ENCODE results near the gene SPATA1. TPM values are rescaled to one million over a fixed set of nuclear protein-coding genes. Genes with fewer than 3 reads are reported as not detected.
A peak's percentile ranks its signal among the peaks of the same experiment; 100 is the strongest.

The SPATA1 gene
- total RNA-seq, 4 donors from 2014 or later = 0.14 to 1.6 TPM; not detected in 2

DNA sequence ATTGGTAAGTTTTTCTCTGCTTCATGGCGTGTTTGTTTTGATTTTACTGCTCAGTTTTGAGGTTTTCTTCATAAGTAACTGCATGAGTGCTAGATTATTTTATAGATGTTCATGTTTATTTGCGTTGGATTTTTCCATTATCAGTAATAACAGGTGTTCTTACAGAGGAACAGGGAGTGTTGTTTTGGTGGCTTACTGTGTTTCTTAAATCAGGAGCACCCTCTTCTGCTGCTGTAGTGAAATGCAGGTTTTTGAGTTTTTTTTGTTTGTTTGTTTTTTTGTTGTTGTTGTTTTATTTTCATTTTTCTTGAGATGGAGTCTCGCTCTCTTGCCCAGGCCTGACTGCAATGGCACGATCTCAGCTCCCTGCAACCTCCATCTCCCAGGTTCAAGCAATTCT lies 35.5 kb downstream of the SPATA1 start:
- H3K4me1 ChIP-seq = peaks cover 0 to 9% (median 5%) of the 10 kb centered on the region in 4 donors
- in situ Hi-C loops (cut with MboI; ENCODE audit: low pct_ligation_motif_present in 1 of 4, low pct_unique_long_range_greater_than_20kb in 1 of 4, low sequenced_read_pairs in 3 of 4) = no loop called here
- no peaks in the 10 kb centered on the region for H3K27me3 ChIP-seq
- no peak overlapping the region for H3K27ac ChIP-seq
- TF ChIP-seq EP300 (IDR thresholded peaks at IDR 0.05; ENCODE audit: low read depth) = no peak
- TF ChIP-seq, protein P1, sequence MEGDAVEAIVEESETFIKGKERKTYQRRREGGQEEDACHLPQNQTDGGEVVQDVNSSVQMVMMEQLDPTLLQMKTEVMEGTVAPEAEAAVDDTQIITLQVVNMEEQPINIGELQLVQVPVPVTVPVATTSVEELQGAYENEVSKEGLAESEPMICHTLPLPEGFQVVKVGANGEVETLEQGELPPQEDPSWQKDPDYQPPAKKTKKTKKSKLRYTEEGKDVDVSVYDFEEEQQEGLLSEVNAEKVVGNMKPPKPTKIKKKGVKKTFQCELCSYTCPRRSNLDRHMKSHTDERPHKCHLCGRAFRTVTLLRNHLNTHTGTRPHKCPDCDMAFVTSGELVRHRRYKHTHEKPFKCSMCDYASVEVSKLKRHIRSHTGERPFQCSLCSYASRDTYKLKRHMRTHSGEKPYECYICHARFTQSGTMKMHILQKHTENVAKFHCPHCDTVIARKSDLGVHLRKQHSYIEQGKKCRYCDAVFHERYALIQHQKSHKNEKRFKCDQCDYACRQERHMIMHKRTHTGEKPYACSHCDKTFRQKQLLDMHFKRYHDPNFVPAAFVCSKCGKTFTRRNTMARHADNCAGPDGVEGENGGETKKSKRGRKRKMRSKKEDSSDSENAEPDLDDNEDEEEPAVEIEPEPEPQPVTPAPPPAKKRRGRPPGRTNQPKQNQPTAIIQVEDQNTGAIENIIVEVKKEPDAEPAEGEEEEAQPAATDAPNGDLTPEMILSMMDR (IDR thresholded peaks at IDR 0.05) = peak in 3 of 5 experiments; percentile 6 to 20 (median 10)
- H3K36me3 ChIP-seq = no peaks in the 10 kb centered on the region
- DNase-seq = no peak
- no peak overlapping the region for H3K4me3 ChIP-seq
- WGBS, 2 donors (ENCODE audit: low coverage in 1 of 2) = 88 to 92% methylated on average over 4 of the region's 4 CpGs
- no peaks in the 10 kb centered on the region for H3K9me3 ChIP-seq
- intact Hi-C loops (cut with DNase I; ENCODE audit: low total_unique reads) = no loop called here

DNA sequence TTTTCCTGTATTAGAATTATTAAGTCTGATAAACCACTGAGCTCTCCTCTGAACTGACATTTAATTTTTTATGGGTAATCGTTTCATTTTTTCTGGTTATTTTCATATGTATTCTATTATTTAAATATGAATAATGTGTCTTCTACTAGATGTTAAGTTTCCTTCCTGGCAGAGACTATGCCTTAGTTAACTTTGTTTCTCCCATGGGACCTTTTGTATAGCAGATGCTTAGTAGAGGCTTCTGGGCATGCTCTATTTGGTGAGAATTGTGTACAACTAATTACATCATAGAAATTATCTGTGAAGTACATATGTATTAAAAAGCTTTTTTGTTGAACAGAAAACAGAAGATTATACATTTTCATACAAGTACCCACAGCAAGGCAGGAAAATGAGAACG lies 44.6 kb downstream of the SPATA1 start:
- TF ChIP-seq POLR2AphosphoS5 (IDR thresholded peaks at IDR 0.05) = no peak
- TF ChIP-seq, protein P1 (IDR thresholded peaks at IDR 0.05) = no peak
- TF ChIP-seq EP300 (IDR thresholded peaks at IDR 0.05; ENCODE audit: low read depth) = no peak
- no peak for TF ChIP-seq POLR2A (IDR thresholded peaks at IDR 0.05)
- Histone ChIP-seq H3K4me1 (no peaks in the 10 kb centered on the region), H3K9me3 (no peaks in the 10 kb centered on the region), H3K36me3 (peaks cover 0 to 9% (median 0%) of the 10 kb centered on the region in 4 donors), H3K4me3 (no peak overlapping the region), H3K27ac (no peak overlapping the region), H3K27me3 (no peaks in the 10 kb centered on the region)
- intact Hi-C loops (cut with DNase I; ENCODE audit: low total_unique reads) (no loop called here), in situ Hi-C loops (cut with MboI; ENCODE audit: low pct_ligation_motif_present in 1 of 4, low pct_unique_long_range_greater_than_20kb in 1 of 4, low sequenced_read_pairs in 3 of 4) (no loop called here)
- DNase-seq = no peak
- WGBS, 2 donors (ENCODE audit: low coverage in 1 of 2) = 84 to 87% methylated on average over 2 of the region's 2 CpGs

DNA sequence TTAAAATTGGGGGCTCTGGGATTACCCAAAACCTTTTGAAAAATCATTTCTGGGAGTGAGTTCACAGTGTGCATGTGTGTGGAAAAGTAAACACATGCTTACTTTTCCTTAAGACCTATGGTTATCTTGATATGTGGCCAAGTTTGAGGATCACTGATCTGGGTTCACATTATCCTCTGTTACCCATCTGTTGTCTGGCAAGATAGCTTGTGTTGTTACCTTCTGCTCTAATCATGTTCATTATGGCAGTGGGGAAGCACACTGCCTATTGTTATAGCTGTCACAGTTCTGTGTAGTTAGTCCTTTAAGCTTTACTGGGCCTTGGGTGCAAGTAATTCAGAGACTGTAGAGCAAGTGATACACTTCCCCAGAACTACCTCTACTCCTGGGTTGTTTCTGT lies 63.0 kb downstream of the SPATA1 start:
- intact Hi-C loops (cut with DNase I; ENCODE audit: low total_unique reads) = loop anchor here (5.0 kb wide), 1 partner anchor 347 kb away; no protein-coding TSS in a partner anchor
- no peak for DNase-seq
- peaks cover 4 to 19% (median 12%) of the 10 kb centered on the region in 4 donors for H3K4me1 ChIP-seq
- H3K4me3 ChIP-seq = no peak overlapping the region
- no peak overlapping the region for H3K27ac ChIP-seq
- no peaks in the 10 kb centered on the region for H3K36me3 ChIP-seq
- no peaks in the 10 kb centered on the region for H3K27me3 ChIP-seq
- in situ Hi-C loops (cut with MboI; ENCODE audit: low pct_ligation_motif_present in 1 of 4, low pct_unique_long_range_greater_than_20kb in 1 of 4, low sequenced_read_pairs in 3 of 4) = loop anchor here in 1 of 4 donors (10.0 kb wide), 1 partner anchor 54 kb away; no protein-coding TSS in a partner anchor
- H3K9me3 ChIP-seq = no peaks in the 10 kb centered on the region
- TF ChIP-seq POLR2AphosphoS5 (IDR thresholded peaks at IDR 0.05) (no peak), POLR2A (IDR thresholded peaks at IDR 0.05) (no peak), EP300 (IDR thresholded peaks at IDR 0.05; ENCODE audit: low read depth) (no peak)
- TF ChIP-seq, protein P1 (IDR thresholded peaks at IDR 0.05) = no peak

DNA sequence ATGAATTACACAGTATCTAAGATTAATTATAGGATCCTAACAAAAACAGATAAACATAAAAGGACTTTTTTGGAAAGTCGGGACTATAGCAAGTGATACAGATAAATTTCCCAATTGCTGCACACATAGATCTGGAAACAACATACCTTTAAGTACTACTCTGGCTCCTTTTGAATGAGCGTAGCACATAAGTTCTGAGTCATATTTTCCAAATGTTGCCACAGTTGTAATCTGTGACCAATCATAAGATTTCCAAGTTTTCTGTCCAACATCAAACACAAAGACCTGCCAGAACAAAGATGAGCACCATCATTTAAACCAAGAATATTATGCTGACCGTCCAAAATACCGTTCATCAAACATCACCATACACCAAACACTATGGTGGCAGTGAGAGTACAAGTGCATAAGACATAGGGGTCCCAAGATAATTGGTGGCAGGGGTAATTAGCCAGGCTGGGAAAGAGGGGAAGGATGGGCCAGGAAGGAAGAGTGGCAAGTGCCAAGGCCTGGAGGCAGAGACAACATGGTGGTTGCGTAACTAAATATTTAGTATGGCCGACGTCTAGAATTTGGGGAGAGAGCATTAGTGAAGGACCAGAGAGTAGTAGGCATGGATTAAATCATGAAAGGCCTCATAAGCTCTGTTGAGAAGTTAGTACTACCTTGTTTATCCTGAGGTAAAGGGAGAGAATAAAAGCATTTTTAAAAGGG lies 64.4 kb downstream of the SPATA1 start:
- Histone ChIP-seq H3K27me3 (no peaks in the 10 kb centered on the region), H3K27ac (no peak overlapping the region), H3K4me1 (peaks cover 7 to 25% (median 12%) of the 10 kb centered on the region in 4 donors), H3K36me3 (no peaks in the 10 kb centered on the region), H3K4me3 (no peak overlapping the region), H3K9me3 (no peaks in the 10 kb centered on the region)
- no peak for DNase-seq
- WGBS, 2 donors (ENCODE audit: low coverage in 1 of 2) = 91 to 97% methylated on average over 6 to 7 of the region's 7 CpGs
- intact Hi-C loops (cut with DNase I; ENCODE audit: low total_unique reads) = loop anchor here (5.0 to 10.0 kb wide), 2 partner anchors 66 to 117 kb away; partner anchors contain the start of genes GNG5 and SPATA1
- TF ChIP-seq POLR2A (IDR thresholded peaks at IDR 0.05) = no peak
- no peak for TF ChIP-seq EP300 (IDR thresholded peaks at IDR 0.05; ENCODE audit: low read depth)
- TF ChIP-seq, protein P1 (IDR thresholded peaks at IDR 0.05) = no peak
- no peak for TF ChIP-seq POLR2AphosphoS5 (IDR thresholded peaks at IDR 0.05)
- in situ Hi-C loops (cut with MboI; ENCODE audit: low pct_ligation_motif_present in 1 of 4, low pct_unique_long_range_greater_than_20kb in 1 of 4, low sequenced_read_pairs in 3 of 4) = no loop called here
